ENCODE data around the gene SOCS3.

SOCS3 gene

GRCh38 chr17:78307887-78308638 lies 51.8 kb downstream of the SOCS3 start:
- Histone ChIP-seq H3K4me1 (ENCODE audit: control insufficient read depth, insufficient read depth, low read length) (no peaks in the 10 kb centered on the region), H3K27ac (ENCODE audit: insufficient read depth, low read depth, low read length, poor library complexity, severe bottlenecking) (no peak overlapping the region), H3K36me3 (ENCODE audit: control insufficient read depth, insufficient read depth, low read length) (no peaks in the 10 kb centered on the region), H3K9me3 (ENCODE audit: control insufficient read depth, low read length) (no peaks in the 10 kb centered on the region), H3K4me3 (ENCODE audit: insufficient read depth, low read depth, low read length) (no peak overlapping the region), H3K27me3 (ENCODE audit: control insufficient read depth, insufficient read depth, low read length, poor library complexity, severe bottlenecking) (peaks cover 13% of the 10 kb centered on the region)
- WGBS, 2 experiments = 88 to 90% methylated on average over 13 of the region's 13 CpGs

GRCh38 chr17:78306913-78307312 lies 53.0 kb downstream of the SOCS3 start:
- no peak overlapping the region for H3K27ac ChIP-seq (ENCODE audit: insufficient read depth, low read depth, low read length, poor library complexity, severe bottlenecking)
- H3K4me3 ChIP-seq (ENCODE audit: insufficient read depth, low read depth, low read length) = no peak overlapping the region
- H3K36me3 ChIP-seq (ENCODE audit: control insufficient read depth, insufficient read depth, low read length) = no peaks in the 10 kb centered on the region
- 91 to 96% methylated on average over 1 of the region's 1 CpG for WGBS, 2 experiments
- no peaks in the 10 kb centered on the region for H3K9me3 ChIP-seq (ENCODE audit: control insufficient read depth, low read length)
- peaks cover 1% of the 10 kb centered on the region for H3K27me3 ChIP-seq (ENCODE audit: control insufficient read depth, insufficient read depth, low read length, poor library complexity, severe bottlenecking)
- H3K4me1 ChIP-seq (ENCODE audit: control insufficient read depth, insufficient read depth, low read length) = no peaks in the 10 kb centered on the region

All from ectodermal cell (in vitro differentiated cells).